SK-N-MC (cell line): ENCODE results near the gene TMEM232.

Experiments
- EZH2 ChIP-seq: fragments of 200-600 bp; sonication (generic); IDR thresholded peaks from one replicate; pipeline ENCODE4 v1.6.1; 2017; ENCODE audit warnings: antibody characterized with exemption
- FOXP2 ChIP-seq: optimal IDR thresholded peaks from 2 replicates; pipeline ENCODE3; 2011; ENCODE audit warnings: mild to moderate bottlenecking, moderate library complexity; ENCODE audit not compliant: insufficient read depth; ENCODE audit errors: extremely low read length, control extremely low read depth
- POLR2AphosphoS5 ChIP-seq: IDR thresholded peaks from 2 replicates; pipeline ENCODE4 v1.6.1; 2012; ENCODE audit warnings: mild to moderate bottlenecking, low read depth, low read length, borderline replicate concordance

GRCh38 chr5:110705349-110705748 is 21.1 kb downstream of the TMEM232 start:
- TF ChIP-seq POLR2AphosphoS5 (no peak), EZH2 (no peak), FOXP2 (no peak)
